ENCODE results near the gene ELFN2.
"Not testable (repeated sequence)": the region's sequence is repeated elsewhere in the genome, so short reads cannot be mapped to it uniquely, and the experiment has no call there.

ELFN2 gene

GRCh38 chr22:37409031-37409430, 18.2 kb downstream of the ELFN2 start:
- no peak for DNase-seq

GRCh38 chr22:37407856-37408255, 19.4 kb downstream of the ELFN2 start:
- DNase-seq, result no peak

- no peak for DNase-seq
These were observed 20.6 kb downstream of the ELFN2 start for GRCh38 chr22:37406441-37407235.

GRCh38 chr22:37404091-37404490, 23.2 kb downstream of the ELFN2 start:
- no peak for DNase-seq

- peak; percentile 2 for DNase-seq
These were observed 23.9 kb downstream of the ELFN2 start for GRCh38 chr22:37403267-37403960.

GRCh38 chr22:37402184-37402506, 25.1 kb downstream of the ELFN2 start:
- no peak for DNase-seq

GRCh38 chr22:37401401-37402183, 25.7 kb downstream of the ELFN2 start:
- no peak for DNase-seq

- DNase-seq, result no peak
These were observed 26.6 kb downstream of the ELFN2 start for GRCh38 chr22:37400719-37401118.

GRCh38 chr22:37399457-37399856, 27.8 kb downstream of the ELFN2 start:
- DNase-seq, result not testable (repeated sequence)

- no peak for DNase-seq
These were observed 30.1 kb downstream of the ELFN2 start for GRCh38 chr22:37397226-37397625.

GRCh38 chr22:37396488-37397084, 30.7 kb downstream of the ELFN2 start:
- no peak for DNase-seq

- no peak for DNase-seq
These were observed 32.9 kb downstream of the ELFN2 start for GRCh38 chr22:37394341-37394740.

GRCh38 chr22:37393746-37394145, 33.5 kb downstream of the ELFN2 start:
- no peak for DNase-seq

- DNase-seq, result no peak
These were observed 34.5 kb downstream of the ELFN2 start for GRCh38 chr22:37392721-37393328.

GRCh38 chr22:37391702-37392101, 35.6 kb downstream of the ELFN2 start:
- no peak for DNase-seq

GRCh38 chr22:37390075-37390474, 37.2 kb downstream of the ELFN2 start:
- DNase-seq, result no peak

- no peak for DNase-seq
These were observed 38.7 kb downstream of the ELFN2 start for GRCh38 chr22:37388538-37388937.

GRCh38 chr22:37387793-37388192, 39.5 kb downstream of the ELFN2 start:
- DNase-seq, result no peak

GRCh38 chr22:37386441-37386840, 40.8 kb downstream of the ELFN2 start:
- DNase-seq, result no peak

GRCh38 chr22:37384691-37385090, 42.6 kb downstream of the ELFN2 start:
- no peak for DNase-seq

GRCh38 chr22:37383341-37383740, 43.9 kb downstream of the ELFN2 start:
- no peak for DNase-seq

- no peak for DNase-seq
These were observed 45.8 kb downstream of the ELFN2 start for GRCh38 chr22:37381489-37381888.

- DNase-seq, result no peak
These were observed 47.6 kb downstream of the ELFN2 start for GRCh38 chr22:37379722-37380121.

All from NCI-H446 treated with DMSO at 0.1 percent for 48 hours (cell line).